ENCODE data around the gene ESPL1. TPM values are rescaled to one million over a fixed set of nuclear protein-coding genes. Genes with fewer than 3 reads are reported as not detected.

The ESPL1 gene
- total and polyA plus RNA-seq, 2 of the 13 experiments (the other 11 are each of a cell fraction or from before 2014, with no cell fraction given) = 5.8 to 11.5 TPM

GRCh38 chr12:53259891-53260290 is 8.2 kb upstream of the ESPL1 start:
- DNase-seq (ENCODE audit: low spot score) (no peak), ATAC-seq (no peak), FAIRE-seq (no peak)
- Histone ChIP-seq H3K27ac (ENCODE audit: extremely low read length, insufficient read depth, low read length) (no peak overlapping the region), H4K20me1 (ENCODE audit: insufficient read depth, low read length) (no peaks in the 10 kb centered on the region), H3K9me3 (ENCODE audit: low read length) (no peaks in the 10 kb centered on the region), H3K4me1 (ENCODE audit: insufficient read depth, low read length) (no peaks in the 10 kb centered on the region), H2AFZ (ENCODE audit: low read length) (no peak overlapping the region), H3K9ac (ENCODE audit: insufficient read depth, low read depth, low read length) (no peak overlapping the region), H3K36me3 (replicated peaks in 1 of 2; ENCODE audit: control insufficient read depth in 1 of 2, insufficient read depth in 2 of 2, low read length in 2 of 2) (no peaks in the 10 kb centered on the region), H3K27me3 (ENCODE audit: control insufficient read depth in 1 of 2, insufficient read depth in 2 of 2, low read length in 2 of 2) (no peaks in the 10 kb centered on the region), H3K79me2 (ENCODE audit: insufficient read depth, low read length) (no peaks in the 10 kb centered on the region), H3K4me3 (replicated peaks in 1 of 3; ENCODE audit: insufficient read depth in 1 of 3, low read depth in 2 of 3, low read length in 3 of 3) (no peak overlapping the region), H3K4me2 (ENCODE audit: low read depth, low read length) (no peak overlapping the region)
- BruUV-seq (replicated peaks) = no TSS peak
- CTCF ChIA-PET (ENCODE audit: low intra/inter-chr PET ratio, low total read pairs) = no interaction called here
- intact Hi-C loops (cut with micrococcal nuclease; ENCODE audit: unreplicated experiment) = no loop called here
- in situ Hi-C loops (cut with HindIII; ENCODE audit: extremely low pct_ligation_motif_present, low pct_unique_long_range_greater_than_20kb) = no loop called here
- TF ChIP-seq TRIM24 (CRISPR knock-in tag; IDR thresholded peaks at IDR 0.05) = no peak
- no peak for TF ChIP-seq ZNF282 (IDR thresholded peaks at IDR 0.05; ENCODE audit: partially characterized antibody)
- TF ChIP-seq POLR2A (IDR thresholded peaks at IDR 0.05; ENCODE audit: insufficient read depth in 1 of 2, low read depth in 2 of 2, low read length in 2 of 2) = no peak
- TF ChIP-seq ZSCAN20 (CRISPR knock-in tag; IDR thresholded peaks at IDR 0.05; ENCODE audit: borderline replicate concordance) = no peak
- no peak for TF ChIP-seq NFATC3 (CRISPR knock-in tag; IDR thresholded peaks at IDR 0.05)
- TF ChIP-seq DMAP1 (CRISPR knock-in tag; IDR thresholded peaks at IDR 0.05) = no peak
- TF ChIP-seq, protein P1, sequence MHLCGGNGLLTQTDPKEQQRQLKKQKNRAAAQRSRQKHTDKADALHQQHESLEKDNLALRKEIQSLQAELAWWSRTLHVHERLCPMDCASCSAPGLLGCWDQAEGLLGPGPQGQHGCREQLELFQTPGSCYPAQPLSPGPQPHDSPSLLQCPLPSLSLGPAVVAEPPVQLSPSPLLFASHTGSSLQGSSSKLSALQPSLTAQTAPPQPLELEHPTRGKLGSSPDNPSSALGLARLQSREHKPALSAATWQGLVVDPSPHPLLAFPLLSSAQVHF (CRISPR knock-in tag; IDR thresholded peaks at IDR 0.05) = no peak
- TF ChIP-seq ZNF598 (CRISPR knock-in tag; IDR thresholded peaks at IDR 0.05; ENCODE audit: borderline replicate concordance) = no peak
- TF ChIP-seq AGO2 (optimal IDR thresholded peaks at IDR 0.05; ENCODE audit: low read depth, low read length) = no peak
- TF ChIP-seq TSC22D2 (CRISPR knock-in tag; IDR thresholded peaks at IDR 0.05; ENCODE audit: borderline replicate concordance) = no peak
- TF ChIP-seq PAF1 (CRISPR knock-in tag; IDR thresholded peaks at IDR 0.05) = no peak
- POLR2A ChIA-PET = no interaction called here
- 64% methylated on average over 6 of the region's 6 CpGs for WGBS (ENCODE audit: low lambda C conversion rate)

Data from HepG2 (cell line).